K562 (cell line): ENCODE data around the gene AKAP12. TPM values are rescaled to one million over a fixed set of nuclear protein-coding genes. Genes with fewer than 3 reads are reported as not detected.

Experiments used
- ATAC-seq: fragments of 200-7000 bp; cut with Tn5 transposase; 3 replicates; pipeline ENCODE4 v1.9.1; 2020; ENCODE audit warnings: moderate library complexity
- BruUV-seq: library from RNA; stranded (reverse); fragments of 400-500 nt; replicated peaks from 2 replicates; lab custom pipeline; 2021; lab: Mats Ljungman, UMichigan
- CTCF ChIA-PET: fragments of 300-600 bp; formaldehyde crosslinking; extraction: SDS; loops from one replicate; lab custom pipeline; 2021; ENCODE audit warnings: low intra/inter-chr PET ratio; lab: Yijun Ruan, JAX
- POLR2A ChIA-PET: fragments of 300-600, 350-650 bp; sonication (Branson Sonifier 250); formaldehyde crosslinking; extraction: SDS; loops from one replicate; lab custom pipeline; 2021; ENCODE audit warnings: antibody characterized with exemption, inconsistent platforms; lab: Yijun Ruan, JAX
- DNase-seq, 4 experiments: peaks; one replicate each; pipeline versions ENCODE4 v3.0.0 to v3.0.0-alpha.2; 2011 to 2018; ENCODE audit warnings: low spot score in 3 of 4, mixed read lengths in 3 of 4; ENCODE audit errors: extremely low read depth in 1 of 4
- FAIRE-seq: peaks from 2 replicates; lab custom pipeline; 2011; peaks lifted over from hg19 to GRCh38; lab: Jason Lieb, UNC
- H2AFZ ChIP-seq: 2 replicates; pipeline ENCODE4 v1.6.0; 2011; ENCODE audit warnings: low read depth, low read length, control low read depth, inconsistent platforms
- H3K27ac ChIP-seq: fragments of 200-600 bp; 3 replicates; pipeline ENCODE4 v1.8.0; 2011; ENCODE audit warnings: low read depth, mild to moderate bottlenecking, control low read depth, inconsistent platforms, low read length, moderate library complexity, mixed read lengths; ENCODE audit errors: extremely low read depth
- H3K27me3 ChIP-seq, 2 experiments: fragments of 300-600 bp in 1 of 2; 2 replicates in 1 of 2; 3 replicates in 1 of 2; pipeline versions ENCODE4 v1.6.0 to v1.8.0; 2011; ENCODE audit warnings: inconsistent platforms in 2 of 2, low read length in 2 of 2, mild to moderate bottlenecking in 1 of 2, mixed read lengths in 1 of 2, moderate library complexity in 1 of 2; ENCODE audit not compliant: control insufficient read depth in 2 of 2, insufficient read depth in 2 of 2
- H3K36me3 ChIP-seq: fragments of 300-600 bp; 3 replicates; pipeline ENCODE4 v1.8.0; 2011; ENCODE audit warnings: mild to moderate bottlenecking, low read length, inconsistent platforms; ENCODE audit not compliant: control insufficient read depth, insufficient read depth
- H3K4me1 ChIP-seq, 2 experiments: fragments of 200-600 bp in 1 of 2; replicated peaks in 1 of 2; 2 replicates in 1 of 2; 3 replicates in 1 of 2; pipeline versions ENCODE4 v1.5.1 to v1.8.0; 2011; ENCODE audit warnings: inconsistent platforms in 2 of 2, low read length in 2 of 2, mild to moderate bottlenecking in 1 of 2, mixed read lengths in 1 of 2, moderate library complexity in 1 of 2; ENCODE audit not compliant: control insufficient read depth in 2 of 2, insufficient read depth in 2 of 2
- H3K4me2 ChIP-seq: 2 replicates; pipeline ENCODE4 v1.6.1; 2011; ENCODE audit warnings: low read length, control low read depth, inconsistent platforms, mixed read lengths; ENCODE audit not compliant: insufficient read depth
- H3K4me3 ChIP-seq: fragments of 200-600 bp; sonication (generic), shearing (Covaris generic); 2 replicates; pipeline ENCODE4 v1.5.1; 2016; ENCODE audit warnings: control low read depth, inconsistent platforms
- H3K79me2 ChIP-seq: fragments of 200-600 bp; 3 replicates; pipeline ENCODE4 v1.8.0; 2011; ENCODE audit warnings: low read length, inconsistent platforms; ENCODE audit not compliant: control insufficient read depth, insufficient read depth
- H3K9ac ChIP-seq, 2 experiments: 2 replicates each; pipeline versions ENCODE4 v1.6.0 to v1.6.1; 2011; ENCODE audit warnings: low read depth in 2 of 2, low read length in 2 of 2, control low read depth in 1 of 2, inconsistent platforms in 1 of 2, mild to moderate bottlenecking in 1 of 2, mixed read lengths in 1 of 2; ENCODE audit not compliant: insufficient read depth in 1 of 2
- H3K9me1 ChIP-seq: one replicate; pipeline ENCODE4 v1.6.0; 2011; ENCODE audit warnings: inconsistent platforms, mild to moderate bottlenecking, low read length, moderate library complexity; ENCODE audit not compliant: control insufficient read depth, insufficient read depth
- H3K9me3 ChIP-seq: replicated peaks from 2 replicates; pipeline ENCODE4 v1.5.1; 2011; ENCODE audit warnings: low read depth, low read length, inconsistent platforms; ENCODE audit not compliant: control insufficient read depth, insufficient read depth
- H4K20me1 ChIP-seq: replicated peaks from 2 replicates; pipeline ENCODE4 v1.6.1; 2011; ENCODE audit warnings: low read length, inconsistent platforms, mixed read lengths; ENCODE audit not compliant: control insufficient read depth, insufficient read depth
- ASH1L ChIP-seq: fragments of 450-650 bp; IDR thresholded peaks from 2 replicates; pipeline ENCODE4 v1.6.1; 2018; ENCODE audit warnings: borderline replicate concordance, mild to moderate bottlenecking, low read depth; ENCODE audit not compliant: partially characterized antibody
- CBX3 ChIP-seq, 2 experiments: IDR thresholded peaks; 1 replicate in 1 of 2; 2 replicates in 1 of 2; pipeline ENCODE4 v1.6.1; 2012; ENCODE audit warnings: inconsistent platforms in 2 of 2, low read length in 2 of 2, borderline replicate concordance in 1 of 2, control low read depth in 1 of 2
- ESRRB ChIP-seq: fragments of 250-450 bp; sonication (Bioruptor Pico); IDR thresholded peaks from 2 replicates; pipeline ENCODE4 v1.5.0; 2020; ENCODE audit warnings: mild to moderate bottlenecking, moderate library complexity, borderline replicate concordance
- HDAC1 ChIP-seq, 2 experiments: fragments of 450-650 bp; IDR thresholded peaks; 2 replicates each; pipeline ENCODE4 v1.6.1; 2016 to 2017; ENCODE audit warnings: inconsistent platforms in 1 of 2, mild to moderate bottlenecking in 1 of 2, moderate library complexity in 1 of 2
- HDAC6 ChIP-seq: IDR thresholded peaks from 2 replicates; pipeline ENCODE4 v1.6.1; 2012; ENCODE audit warnings: low read depth, mild to moderate bottlenecking, control low read depth, inconsistent platforms, low read length, moderate library complexity
- PHF8 ChIP-seq: fragments of 200-600 bp; sonication (generic); IDR thresholded peaks from 2 replicates; pipeline ENCODE4 v1.6.1; 2012; ENCODE audit warnings: mixed run types, mild to moderate bottlenecking, inconsistent platforms, low read length, moderate library complexity, borderline replicate concordance
- U2AF2 ChIP-seq: fragments of 200-400 bp; formaldehyde crosslinking; optimal IDR thresholded peaks from 2 replicates; pipeline ENCODE3; 2017; ENCODE audit warnings: low read depth, mild to moderate bottlenecking, low read length
- WGBS: fragments of 100-300 bp; shearing (Covaris generic); methylation state at CpG from one replicate; pipeline ENCODE4 v1.1.6; 2016; ENCODE audit warnings: low coverage, mixed read lengths; ENCODE audit not compliant: insufficient coverage; ENCODE audit errors: missing lambda C conversion rate; 5-methylcytosine and 5-hydroxymethylcytosine counted together
- in situ Hi-C: fragments of 300-500 bp; cut with MboI; formaldehyde crosslinking; loops from 4 replicates; pipeline ENCODE4 v1.15.0; 2018; ENCODE audit warnings: inconsistent platforms, mixed read lengths
- intact Hi-C: fragments of 100-400 bp; cut with micrococcal nuclease; formaldehyde crosslinking; loops from 2 replicates; pipeline ENCODE4 v1.14.2; 2022
- polyA plus RNA-seq, 8 experiments: library from polyadenylated mRNA; depleted of rRNA in 4 of 8; stranded (reverse) in 5 of 8; unstranded in 3 of 8; fragments of >200 nt; fragmentation: Nextera tagmentation in 2 of 8; fragmentation: Illumina TruSeq in 1 of 8; extraction: Ambion mirVana in 2 of 8; extraction: Trizol in 1 of 8; gene quantifications; 2 replicates each; pipeline versions ENCODE4 v1.2.1 to v1.2.3, GENCODE V29; 2011 to 2014; ENCODE audit warnings: inconsistent platforms in 1 of 8, missing spikeins in 1 of 8
- total RNA-seq, 7 experiments: library from RNA; depleted of rRNA in 6 of 7; stranded (reverse); fragments of >200 nt in 6 of 7; fragmentation: Illumina TruSeq in 2 of 7; extraction: Trizol in 2 of 7; gene quantifications; 2 replicates each; pipeline versions ENCODE4 v1.2.1 to v1.2.3, GENCODE V29; 2011 to 2021; ENCODE audit warnings: low replicate concordance in 1 of 7
- TF ChIP-seq, protein P1 (sequence below): fragments of 250-450 bp; sonication (Bioruptor Pico); IDR thresholded peaks from 2 replicates; pipeline ENCODE4 v1.5.0; 2022; ENCODE audit warnings: mild to moderate bottlenecking
- TF ChIP-seq, protein P2 (sequence below): fragments of 450-650 bp; IDR thresholded peaks from 2 replicates; pipeline ENCODE4 v1.6.1; 2017; ENCODE audit warnings: antibody characterized with exemption, mild to moderate bottlenecking

The AKAP12 gene
- total and polyA plus RNA-seq, 9 of the 15 experiments (the other 6 are each of a cell fraction or from before 2014, with no cell fraction given) = 0.08 to 2.0 (median 0.62) TPM

DNA sequence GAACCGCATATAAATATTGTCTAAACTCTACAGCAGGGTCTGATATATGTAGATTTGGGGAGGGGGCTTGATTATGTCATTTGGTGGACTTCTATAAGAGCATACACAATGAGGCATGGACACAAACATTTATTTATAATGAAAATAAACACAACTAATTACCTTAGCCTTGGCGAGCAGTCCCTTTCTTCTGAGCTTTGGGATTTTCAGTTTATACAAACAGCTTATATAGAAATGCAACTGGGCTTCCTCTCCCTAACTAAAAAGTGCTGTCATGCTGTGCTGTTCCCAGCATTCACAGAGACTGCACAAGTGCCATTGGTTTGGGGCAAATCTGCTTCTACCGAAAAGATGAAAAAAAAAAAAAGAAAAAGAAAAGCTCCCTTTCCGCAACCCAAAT lies 69.9 kb downstream of the AKAP12 start:
- CTCF ChIA-PET = no interaction called here
- Histone ChIP-seq H3K4me1 (no peaks in the 10 kb centered on the region; a peak in 1 of 5 replicates), H3K9ac (no peak overlapping the region), H3K27ac (no peak overlapping the region), H3K9me3 (no peaks in the 10 kb centered on the region), H3K9me1 (no peaks in the 10 kb centered on the region), H4K20me1 (no peaks in the 10 kb centered on the region), H3K27me3 (peaks cover 58 to 76% of the 10 kb centered on the region in 2 experiments), H2AFZ (no peak overlapping the region), H3K79me2 (no peaks in the 10 kb centered on the region), H3K4me3 (no peak overlapping the region), H3K36me3 (no peaks in the 10 kb centered on the region), H3K4me2 (no peak overlapping the region)
- intact Hi-C loops (no loop called here), in situ Hi-C loops (no loop called here)
- WGBS = 19% methylated on average over 4 of the region's 4 CpGs
- FAIRE-seq (no peak), DNase-seq (no peak), ATAC-seq (no peak)
- POLR2A ChIA-PET = interaction anchor here (1.0 to 1.8 kb wide), 3 partner anchors 12 to 14 kb away, joined by 3 to 4 read pairs (median 3); no protein-coding TSS in a partner anchor
- BruUV-seq = no TSS peak
- TF ChIP-seq HDAC1 (IDR thresholded peaks at IDR 0.05) (no peak), ESRRB (CRISPR knock-in tag) (no peak), U2AF2 (no peak), ASH1L (no peak), HDAC6 (no peak), PHF8 (no peak), CBX3 (IDR thresholded peaks at IDR 0.05; ENCODE audit: borderline replicate concordance in 1 of 2, low read length in 2 of 2) (no peak)
- TF ChIP-seq, protein P1, sequence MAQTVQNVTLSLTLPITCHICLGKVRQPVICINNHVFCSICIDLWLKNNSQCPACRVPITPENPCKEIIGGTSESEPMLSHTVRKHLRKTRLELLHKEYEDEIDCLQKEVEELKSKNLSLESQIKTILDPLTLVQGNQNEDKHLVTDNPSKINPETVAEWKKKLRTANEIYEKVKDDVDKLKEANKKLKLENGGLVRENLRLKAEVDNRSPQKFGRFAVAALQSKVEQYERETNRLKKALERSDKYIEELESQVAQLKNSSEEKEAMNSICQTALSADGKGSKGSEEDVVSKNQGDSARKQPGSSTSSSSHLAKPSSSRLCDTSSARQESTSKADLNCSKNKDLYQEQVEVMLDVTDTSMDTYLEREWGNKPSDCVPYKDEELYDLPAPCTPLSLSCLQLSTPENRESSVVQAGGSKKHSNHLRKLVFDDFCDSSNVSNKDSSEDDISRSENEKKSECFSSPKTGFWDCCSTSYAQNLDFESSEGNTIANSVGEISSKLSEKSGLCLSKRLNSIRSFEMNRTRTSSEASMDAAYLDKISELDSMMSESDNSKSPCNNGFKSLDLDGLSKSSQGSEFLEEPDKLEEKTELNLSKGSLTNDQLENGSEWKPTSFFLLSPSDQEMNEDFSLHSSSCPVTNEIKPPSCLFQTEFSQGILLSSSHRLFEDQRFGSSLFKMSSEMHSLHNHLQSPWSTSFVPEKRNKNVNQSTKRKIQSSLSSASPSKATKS (CRISPR knock-in tag) = no peak
- TF ChIP-seq, protein P2, sequence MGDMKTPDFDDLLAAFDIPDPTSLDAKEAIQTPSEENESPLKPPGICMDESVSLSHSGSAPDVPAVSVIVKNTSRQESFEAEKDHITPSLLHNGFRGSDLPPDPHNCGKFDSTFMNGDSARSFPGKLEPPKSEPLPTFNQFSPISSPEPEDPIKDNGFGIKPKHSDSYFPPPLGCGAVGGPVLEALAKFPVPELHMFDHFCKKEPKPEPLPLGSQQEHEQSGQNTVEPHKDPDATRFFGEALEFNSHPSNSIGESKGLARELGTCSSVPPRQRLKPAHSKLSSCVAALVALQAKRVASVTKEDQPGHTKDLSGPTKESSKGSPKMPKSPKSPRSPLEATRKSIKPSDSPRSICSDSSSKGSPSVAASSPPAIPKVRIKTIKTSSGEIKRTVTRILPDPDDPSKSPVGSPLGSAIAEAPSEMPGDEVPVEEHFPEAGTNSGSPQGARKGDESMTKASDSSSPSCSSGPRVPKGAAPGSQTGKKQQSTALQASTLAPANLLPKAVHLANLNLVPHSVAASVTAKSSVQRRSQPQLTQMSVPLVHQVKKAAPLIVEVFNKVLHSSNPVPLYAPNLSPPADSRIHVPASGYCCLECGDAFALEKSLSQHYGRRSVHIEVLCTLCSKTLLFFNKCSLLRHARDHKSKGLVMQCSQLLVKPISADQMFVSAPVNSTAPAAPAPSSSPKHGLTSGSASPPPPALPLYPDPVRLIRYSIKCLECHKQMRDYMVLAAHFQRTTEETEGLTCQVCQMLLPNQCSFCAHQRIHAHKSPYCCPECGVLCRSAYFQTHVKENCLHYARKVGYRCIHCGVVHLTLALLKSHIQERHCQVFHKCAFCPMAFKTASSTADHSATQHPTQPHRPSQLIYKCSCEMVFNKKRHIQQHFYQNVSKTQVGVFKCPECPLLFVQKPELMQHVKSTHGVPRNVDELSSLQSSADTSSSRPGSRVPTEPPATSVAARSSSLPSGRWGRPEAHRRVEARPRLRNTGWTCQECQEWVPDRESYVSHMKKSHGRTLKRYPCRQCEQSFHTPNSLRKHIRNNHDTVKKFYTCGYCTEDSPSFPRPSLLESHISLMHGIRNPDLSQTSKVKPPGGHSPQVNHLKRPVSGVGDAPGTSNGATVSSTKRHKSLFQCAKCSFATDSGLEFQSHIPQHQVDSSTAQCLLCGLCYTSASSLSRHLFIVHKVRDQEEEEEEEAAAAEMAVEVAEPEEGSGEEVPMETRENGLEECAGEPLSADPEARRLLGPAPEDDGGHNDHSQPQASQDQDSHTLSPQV = no peak
